Glutamatergic neuron (in vitro differentiated cells): ENCODE results near the gene SYNE2. TPM values are rescaled to one million over a fixed set of nuclear protein-coding genes. Genes with fewer than 3 reads are reported as not detected.

Experiments
- DNase-seq: peaks from one replicate; pipeline ENCODE4 v3.0.0; 2022
- H3K27ac Mint-ChIP-seq: one replicate; pipeline ENCODE4 v1.8.0; 2020; ENCODE audit warnings: mild to moderate bottlenecking, mixed read lengths, inconsistent platforms; ENCODE audit not compliant: unreplicated experiment
- H3K27me3 Mint-ChIP-seq: one replicate; pipeline ENCODE4 v1.8.0; 2020; ENCODE audit warnings: mild to moderate bottlenecking, moderate library complexity, mixed read lengths, inconsistent platforms; ENCODE audit not compliant: unreplicated experiment
- H3K36me3 Mint-ChIP-seq: one replicate; pipeline ENCODE4 v1.8.0; 2020; ENCODE audit warnings: mild to moderate bottlenecking, mixed read lengths, inconsistent platforms; ENCODE audit not compliant: unreplicated experiment
- H3K4me1 Mint-ChIP-seq: one replicate; pipeline ENCODE4 v1.8.0; 2020; ENCODE audit warnings: mild to moderate bottlenecking, low read depth, mixed read lengths, inconsistent platforms; ENCODE audit not compliant: unreplicated experiment
- H3K4me3 Mint-ChIP-seq: one replicate; pipeline ENCODE4 v1.8.0; 2020; ENCODE audit warnings: mild to moderate bottlenecking, mixed read lengths, inconsistent platforms; ENCODE audit not compliant: unreplicated experiment
- H3K9me3 Mint-ChIP-seq: one replicate; pipeline ENCODE4 v1.8.0; 2020; ENCODE audit warnings: mild to moderate bottlenecking, moderate library complexity, mixed read lengths, inconsistent platforms; ENCODE audit not compliant: unreplicated experiment
- total RNA-seq: library from RNA; stranded (reverse); fragmentation: NEBNext Ultra II Directional; extraction: Animal tissue kit (Norgen Biotek cat#: 25700); gene quantifications from one replicate; pipeline ENCODE4 v1.2.1, GENCODE V29; 2021; ENCODE audit not compliant: unreplicated experiment
- TF ChIP-seq, protein P1 (sequence below): fragments of 200-600 bp; sonication (generic); IDR thresholded peaks from one replicate; pipeline ENCODE4 v1.5.0; 2021; ENCODE audit not compliant: partially characterized antibody, unreplicated experiment

SYNE2 gene
- total RNA-seq, 1 donor from 2014 or later, result 81.7 TPM

DNA sequence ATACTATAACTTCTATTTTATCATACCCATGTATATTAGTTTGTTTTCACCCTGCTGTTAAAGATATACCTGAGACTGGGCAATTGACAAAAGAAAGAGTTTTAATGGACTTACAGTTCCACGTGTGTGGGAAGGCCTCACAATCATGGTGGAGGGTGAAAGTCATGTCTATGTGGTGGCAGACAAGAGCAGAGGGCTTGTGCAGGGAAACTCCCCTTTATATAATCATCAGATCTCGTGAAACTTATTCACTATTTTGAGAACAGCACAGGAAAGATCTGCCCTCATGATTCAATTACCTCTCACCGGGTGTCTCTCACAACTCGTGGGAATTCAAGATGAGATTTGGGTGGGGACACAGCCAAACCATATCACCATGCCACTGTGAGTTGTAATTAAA lies 135.8 kb downstream of the SYNE2 start:
- Mint-ChIP-seq H3K27me3 (no peaks in the 10 kb centered on the region), H3K27ac (no peak overlapping the region), H3K36me3 (no peaks in the 10 kb centered on the region), H3K4me1 (no peaks in the 10 kb centered on the region), H3K9me3 (no peaks in the 10 kb centered on the region), H3K4me3 (no peak overlapping the region)
- TF ChIP-seq, protein P1, sequence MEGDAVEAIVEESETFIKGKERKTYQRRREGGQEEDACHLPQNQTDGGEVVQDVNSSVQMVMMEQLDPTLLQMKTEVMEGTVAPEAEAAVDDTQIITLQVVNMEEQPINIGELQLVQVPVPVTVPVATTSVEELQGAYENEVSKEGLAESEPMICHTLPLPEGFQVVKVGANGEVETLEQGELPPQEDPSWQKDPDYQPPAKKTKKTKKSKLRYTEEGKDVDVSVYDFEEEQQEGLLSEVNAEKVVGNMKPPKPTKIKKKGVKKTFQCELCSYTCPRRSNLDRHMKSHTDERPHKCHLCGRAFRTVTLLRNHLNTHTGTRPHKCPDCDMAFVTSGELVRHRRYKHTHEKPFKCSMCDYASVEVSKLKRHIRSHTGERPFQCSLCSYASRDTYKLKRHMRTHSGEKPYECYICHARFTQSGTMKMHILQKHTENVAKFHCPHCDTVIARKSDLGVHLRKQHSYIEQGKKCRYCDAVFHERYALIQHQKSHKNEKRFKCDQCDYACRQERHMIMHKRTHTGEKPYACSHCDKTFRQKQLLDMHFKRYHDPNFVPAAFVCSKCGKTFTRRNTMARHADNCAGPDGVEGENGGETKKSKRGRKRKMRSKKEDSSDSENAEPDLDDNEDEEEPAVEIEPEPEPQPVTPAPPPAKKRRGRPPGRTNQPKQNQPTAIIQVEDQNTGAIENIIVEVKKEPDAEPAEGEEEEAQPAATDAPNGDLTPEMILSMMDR, result no peak
- DNase-seq, result no peak

DNA sequence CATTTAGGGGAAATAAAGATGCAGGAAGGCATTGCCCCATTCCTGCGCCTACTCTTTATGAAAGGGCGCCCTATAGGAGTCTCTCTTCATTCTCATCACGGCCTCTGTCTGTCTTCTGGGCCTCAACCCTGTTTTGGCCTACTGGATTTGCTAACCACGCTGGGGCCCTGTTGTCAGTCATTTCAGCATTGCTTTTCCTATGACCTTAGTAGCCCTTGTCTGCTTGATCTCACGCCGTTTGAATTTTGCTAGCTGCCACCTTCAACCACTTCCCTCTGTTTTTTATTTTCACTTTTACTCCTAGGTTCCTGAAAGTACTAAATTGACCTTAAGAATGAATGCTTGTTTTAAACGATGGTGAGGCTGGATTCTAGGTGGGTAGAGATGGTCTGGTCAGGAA lies 139.0 kb downstream of the SYNE2 start:
- TF ChIP-seq, protein P1, result no peak
- no peak for DNase-seq
- no peaks in the 10 kb centered on the region for H3K27me3 Mint-ChIP-seq
- H3K4me1 Mint-ChIP-seq, result peaks cover 8% of the 10 kb centered on the region
- no peaks in the 10 kb centered on the region for H3K9me3 Mint-ChIP-seq
- H3K36me3 Mint-ChIP-seq, result no peaks in the 10 kb centered on the region
- H3K27ac Mint-ChIP-seq, result no peak overlapping the region
- no peak overlapping the region for H3K4me3 Mint-ChIP-seq

DNA sequence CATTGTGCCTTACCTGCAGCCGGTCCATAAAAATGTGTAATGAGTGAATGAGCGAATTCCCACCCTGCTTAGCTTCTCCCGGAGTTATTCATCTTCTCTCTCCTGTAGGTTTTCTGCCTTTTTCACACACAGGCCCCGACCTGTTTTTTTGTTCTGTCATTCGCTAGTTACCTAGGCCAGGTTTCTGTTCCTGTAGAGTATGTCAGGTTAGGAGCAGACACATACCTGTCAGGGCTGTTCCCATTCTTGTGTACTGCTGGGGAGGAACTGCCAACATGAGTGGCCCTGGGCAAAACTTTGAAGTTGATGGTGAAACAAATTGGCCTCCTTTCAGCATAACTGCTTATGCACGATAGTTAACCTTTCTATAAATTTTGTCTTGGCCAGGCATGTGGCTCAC lies 140.1 kb downstream of the SYNE2 start:
- H3K4me1 Mint-ChIP-seq, result peaks cover 8% of the 10 kb centered on the region
- DNase-seq, result no peak
- H3K36me3 Mint-ChIP-seq, result no peaks in the 10 kb centered on the region
- H3K27ac Mint-ChIP-seq, result no peak overlapping the region
- H3K9me3 Mint-ChIP-seq, result no peaks in the 10 kb centered on the region
- H3K27me3 Mint-ChIP-seq, result no peaks in the 10 kb centered on the region
- no peak overlapping the region for H3K4me3 Mint-ChIP-seq
- TF ChIP-seq, protein P1, result no peak

DNA sequence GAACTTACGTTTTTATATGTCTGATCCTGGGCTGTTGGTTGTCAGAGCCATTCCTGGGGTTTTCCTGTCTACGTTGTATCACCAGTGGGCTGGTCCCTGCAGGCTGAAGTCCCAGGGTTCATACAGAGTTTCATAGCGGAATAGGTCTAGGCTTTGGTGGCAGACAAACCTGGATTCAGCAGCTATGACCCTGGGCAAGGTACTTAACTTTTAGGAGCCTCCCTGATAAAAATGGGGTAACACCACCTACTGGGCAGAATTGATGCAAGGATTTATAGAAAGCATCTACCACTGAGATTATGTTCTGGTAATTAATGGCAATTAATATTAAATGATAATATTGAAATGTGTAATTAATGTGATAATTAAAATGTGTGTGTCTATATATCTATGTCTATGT lies 141.2 kb downstream of the SYNE2 start:
- peaks cover 8% of the 10 kb centered on the region for H3K4me1 Mint-ChIP-seq
- no peaks in the 10 kb centered on the region for H3K36me3 Mint-ChIP-seq
- TF ChIP-seq, protein P1, result no peak
- no peak overlapping the region for H3K4me3 Mint-ChIP-seq
- no peaks in the 10 kb centered on the region for H3K9me3 Mint-ChIP-seq
- DNase-seq, result no peak
- no peaks in the 10 kb centered on the region for H3K27me3 Mint-ChIP-seq
- H3K27ac Mint-ChIP-seq, result no peak overlapping the region

DNA sequence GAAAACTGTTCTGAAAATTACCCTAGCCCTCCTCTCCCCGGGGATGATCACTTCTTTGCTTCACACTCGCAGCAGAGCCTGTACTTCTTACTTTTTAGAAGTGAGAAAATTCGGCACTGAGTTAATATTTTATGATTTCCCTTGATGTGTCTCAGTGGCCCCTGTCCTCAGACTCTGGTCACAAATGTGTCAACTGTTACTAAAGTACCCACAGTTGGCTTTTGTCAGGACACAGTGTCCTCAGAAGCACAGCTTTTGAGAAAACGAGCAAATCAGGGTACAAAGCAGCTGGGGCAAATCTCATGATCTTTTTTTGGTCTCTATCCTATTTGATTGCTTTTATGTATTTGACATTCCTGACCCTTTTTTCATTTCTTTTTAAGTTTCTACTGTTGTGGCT lies 142.5 kb downstream of the SYNE2 start:
- no peaks in the 10 kb centered on the region for H3K36me3 Mint-ChIP-seq
- H3K27me3 Mint-ChIP-seq, result no peaks in the 10 kb centered on the region
- H3K27ac Mint-ChIP-seq, result no peak overlapping the region
- peaks cover 8% of the 10 kb centered on the region for H3K4me1 Mint-ChIP-seq
- DNase-seq, result no peak
- TF ChIP-seq, protein P1, result no peak
- H3K9me3 Mint-ChIP-seq, result no peaks in the 10 kb centered on the region
- no peak overlapping the region for H3K4me3 Mint-ChIP-seq
